ENCODE results near the gene TNFRSF8. TPM values are rescaled to one million over a fixed set of nuclear protein-coding genes. Genes with fewer than 3 reads are reported as not detected.
A peak's percentile ranks its signal among the peaks of the same experiment; 100 is the strongest.

Gene TNFRSF8
- total and polyA plus RNA-seq, 9 of the 15 experiments (the other 6 are each of a cell fraction or from before 2014, with no cell fraction given) = 3.5 to 38.4 (median 17.1) TPM

GRCh38 chr1:12038356-12039163 lies 24.5 kb upstream of the TNFRSF8 start (continued):
- TF ChIP-seq VEZF1 (CRISPR knock-in tag; IDR thresholded peaks at IDR 0.05) = peak; percentile 92
- TF ChIP-seq POLR2B (IDR thresholded peaks at IDR 0.05; ENCODE audit: low read depth, partially characterized antibody) = no peak
- no peak for TF ChIP-seq ZNF212 (CRISPR knock-in tag; IDR thresholded peaks at IDR 0.05)
- TF ChIP-seq ZNF316 (IDR thresholded peaks at IDR 0.05) = no peak
- no peak for TF ChIP-seq SUPT5H (IDR thresholded peaks at IDR 0.05)
- TF ChIP-seq, protein P1, sequence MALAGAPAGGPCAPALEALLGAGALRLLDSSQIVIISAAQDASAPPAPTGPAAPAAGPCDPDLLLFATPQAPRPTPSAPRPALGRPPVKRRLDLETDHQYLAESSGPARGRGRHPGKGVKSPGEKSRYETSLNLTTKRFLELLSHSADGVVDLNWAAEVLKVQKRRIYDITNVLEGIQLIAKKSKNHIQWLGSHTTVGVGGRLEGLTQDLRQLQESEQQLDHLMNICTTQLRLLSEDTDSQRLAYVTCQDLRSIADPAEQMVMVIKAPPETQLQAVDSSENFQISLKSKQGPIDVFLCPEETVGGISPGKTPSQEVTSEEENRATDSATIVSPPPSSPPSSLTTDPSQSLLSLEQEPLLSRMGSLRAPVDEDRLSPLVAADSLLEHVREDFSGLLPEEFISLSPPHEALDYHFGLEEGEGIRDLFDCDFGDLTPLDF (CRISPR knock-in tag; IDR thresholded peaks at IDR 0.05) = no peak; the same call in 1 of the 2 replicates
- TF ChIP-seq E2F5 (CRISPR knock-in tag; IDR thresholded peaks at IDR 0.05) = 0 out of 2 replicates have a peak, but pooled peaks have one; percentile 34
- no peak for TF ChIP-seq FOXM1 (IDR thresholded peaks at IDR 0.05; ENCODE audit: low read depth)
- TF ChIP-seq FOXM1 (CRISPR knock-in tag; IDR thresholded peaks at IDR 0.05; ENCODE audit: low read depth) = no peak
- TF ChIP-seq PCBP1 (IDR thresholded peaks at IDR 0.05; ENCODE audit: low read depth, low read length, poor library complexity, severe bottlenecking) = no peak
- TF ChIP-seq, protein P2, sequence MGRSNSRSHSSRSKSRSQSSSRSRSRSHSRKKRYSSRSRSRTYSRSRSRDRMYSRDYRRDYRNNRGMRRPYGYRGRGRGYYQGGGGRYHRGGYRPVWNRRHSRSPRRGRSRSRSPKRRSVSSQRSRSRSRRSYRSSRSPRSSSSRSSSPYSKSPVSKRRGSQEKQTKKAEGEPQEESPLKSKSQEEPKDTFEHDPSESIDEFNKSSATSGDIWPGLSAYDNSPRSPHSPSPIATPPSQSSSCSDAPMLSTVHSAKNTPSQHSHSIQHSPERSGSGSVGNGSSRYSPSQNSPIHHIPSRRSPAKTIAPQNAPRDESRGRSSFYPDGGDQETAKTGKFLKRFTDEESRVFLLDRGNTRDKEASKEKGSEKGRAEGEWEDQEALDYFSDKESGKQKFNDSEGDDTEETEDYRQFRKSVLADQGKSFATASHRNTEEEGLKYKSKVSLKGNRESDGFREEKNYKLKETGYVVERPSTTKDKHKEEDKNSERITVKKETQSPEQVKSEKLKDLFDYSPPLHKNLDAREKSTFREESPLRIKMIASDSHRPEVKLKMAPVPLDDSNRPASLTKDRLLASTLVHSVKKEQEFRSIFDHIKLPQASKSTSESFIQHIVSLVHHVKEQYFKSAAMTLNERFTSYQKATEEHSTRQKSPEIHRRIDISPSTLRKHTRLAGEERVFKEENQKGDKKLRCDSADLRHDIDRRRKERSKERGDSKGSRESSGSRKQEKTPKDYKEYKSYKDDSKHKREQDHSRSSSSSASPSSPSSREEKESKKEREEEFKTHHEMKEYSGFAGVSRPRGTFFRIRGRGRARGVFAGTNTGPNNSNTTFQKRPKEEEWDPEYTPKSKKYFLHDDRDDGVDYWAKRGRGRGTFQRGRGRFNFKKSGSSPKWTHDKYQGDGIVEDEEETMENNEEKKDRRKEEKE (IDR thresholded peaks at IDR 0.05; ENCODE audit: borderline replicate concordance in 1 of 2, control insufficient read depth in 1 of 2, low read depth in 2 of 2, low read length in 1 of 2) = peak in 1 of 2 experiments; percentile 76; a peak in 1 of 4 replicates
- TF ChIP-seq, protein P3, sequence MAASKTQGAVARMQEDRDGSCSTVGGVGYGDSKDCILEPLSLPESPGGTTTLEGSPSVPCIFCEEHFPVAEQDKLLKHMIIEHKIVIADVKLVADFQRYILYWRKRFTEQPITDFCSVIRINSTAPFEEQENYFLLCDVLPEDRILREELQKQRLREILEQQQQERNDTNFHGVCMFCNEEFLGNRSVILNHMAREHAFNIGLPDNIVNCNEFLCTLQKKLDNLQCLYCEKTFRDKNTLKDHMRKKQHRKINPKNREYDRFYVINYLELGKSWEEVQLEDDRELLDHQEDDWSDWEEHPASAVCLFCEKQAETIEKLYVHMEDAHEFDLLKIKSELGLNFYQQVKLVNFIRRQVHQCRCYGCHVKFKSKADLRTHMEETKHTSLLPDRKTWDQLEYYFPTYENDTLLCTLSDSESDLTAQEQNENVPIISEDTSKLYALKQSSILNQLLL (CRISPR knock-in tag; IDR thresholded peaks at IDR 0.05; ENCODE audit: borderline replicate concordance) = no peak
- no peak for TF ChIP-seq ZNF707 (CRISPR knock-in tag; conservative IDR thresholded peaks at IDR 0.05)
- TF ChIP-seq NFYB (IDR thresholded peaks at IDR 0.05; ENCODE audit: extremely low read depth, insufficient read length) = no peak
- no peak for TF ChIP-seq CHAMP1 (IDR thresholded peaks at IDR 0.05)
- TF ChIP-seq POLR3G (IDR thresholded peaks at IDR 0.05; ENCODE audit: extremely low read depth, insufficient read length, insufficient replicate concordance) = no peak
